ENCODE data around the gene C2CD4C.
"Not testable (repeated sequence)": the region's sequence is repeated elsewhere in the genome, so short reads cannot be mapped to it uniquely, and the experiment has no call there.

The C2CD4C gene

GRCh38 chr19:398719-399118, 10.2 kb downstream of the C2CD4C start:
- DNase-seq, result no peak

- no peak for DNase-seq
These were observed 10.8 kb downstream of the C2CD4C start for GRCh38 chr19:397941-398706.

GRCh38 chr19:397321-397720, 11.6 kb downstream of the C2CD4C start:
- DNase-seq, result no peak

GRCh38 chr19:395467-395866, 13.5 kb downstream of the C2CD4C start:
- no peak for DNase-seq

GRCh38 chr19:394857-395256, 14.1 kb downstream of the C2CD4C start:
- not testable (repeated sequence) for DNase-seq

- not testable (repeated sequence) for DNase-seq
These were observed 15.4 kb downstream of the C2CD4C start for GRCh38 chr19:393560-393959.

GRCh38 chr19:392375-392970, 16.5 kb downstream of the C2CD4C start:
- DNase-seq, result no peak

GRCh38 chr19:391726-392374, 17.1 kb downstream of the C2CD4C start:
- DNase-seq, result no peak

- DNase-seq, result no peak
These were observed 17.8 kb downstream of the C2CD4C start for GRCh38 chr19:391207-391557.

- no peak for DNase-seq
These were observed 18.4 kb downstream of the C2CD4C start for GRCh38 chr19:390386-391206.

- DNase-seq, result no peak
These were observed 19.0 kb downstream of the C2CD4C start for GRCh38 chr19:389935-390289.

GRCh38 chr19:389255-389934, 19.6 kb downstream of the C2CD4C start:
- no peak for DNase-seq

- DNase-seq, result no peak
These were observed 20.3 kb downstream of the C2CD4C start for GRCh38 chr19:388691-389090.

- no peak for DNase-seq
These were observed 21.2 kb downstream of the C2CD4C start for GRCh38 chr19:387777-388176.

- DNase-seq, result not testable (repeated sequence)
These were observed 22.2 kb downstream of the C2CD4C start for GRCh38 chr19:386632-387301.

- not testable (repeated sequence) for DNase-seq
These were observed 22.8 kb downstream of the C2CD4C start for GRCh38 chr19:386189-386588.

- DNase-seq, result no peak
These were observed 24.2 kb downstream of the C2CD4C start for GRCh38 chr19:384799-385169.

GRCh38 chr19:383922-384798, 24.8 kb downstream of the C2CD4C start:
- no peak for DNase-seq

GRCh38 chr19:383040-383439, 25.9 kb downstream of the C2CD4C start:
- DNase-seq, result no peak

- DNase-seq, result not testable (repeated sequence)
These were observed 26.4 kb downstream of the C2CD4C start for GRCh38 chr19:382578-382977.

GRCh38 chr19:381901-382300, 27.0 kb downstream of the C2CD4C start:
- DNase-seq, result not testable (repeated sequence)

Data from Kasumi-1 (cell line).